Thyroid gland (tissue), 4 donors: Measurements from ENCODE around the gene MAST3.

Experiments used
- CTCF ChIP-seq, 6 experiments: fragments of 200-600 bp in 3 of 6; fragments of 450-650 bp in 3 of 6; sonication (generic) in 3 of 6; IDR thresholded peaks; one replicate each; pipeline ENCODE4 v1.5.1; 2016 to 2019; ENCODE audit warnings: antibody characterized with exemption in 6 of 6, mild to moderate bottlenecking in 2 of 6, inconsistent platforms in 1 of 6, moderate library complexity in 1 of 6
- POLR2A ChIP-seq, 2 donors: fragments of 450-650 bp; IDR thresholded peaks; one replicate each; pipeline ENCODE4 v1.6.1; 2017; ENCODE audit warnings: antibody characterized with exemption in 2 of 2, mild to moderate bottlenecking in 2 of 2, moderate library complexity in 1 of 2

GRCh38 chr19:18068395-18068794 lies 29.2 kb upstream of the MAST3 start:
- TF ChIP-seq POLR2A (IDR thresholded peaks at IDR 0.05) = no peak
- TF ChIP-seq CTCF (IDR thresholded peaks at IDR 0.05) = no peak
